Astrocyte of the cerebellum (primary cell): ENCODE data around the gene NDUFA5.

Source experiments
- DNase-seq: peaks from one replicate; pipeline ENCODE4 v3.0.0-alpha.2; 2011; ENCODE audit warnings: low read depth
- H3K4me3 ChIP-seq: 2 replicates; pipeline ENCODE4 v1.5.1; 2011; ENCODE audit warnings: mild to moderate bottlenecking, low read depth, low read length, moderate library complexity
- CTCF ChIP-seq: IDR thresholded peaks from 2 replicates; pipeline ENCODE4 v1.5.1; 2012; ENCODE audit warnings: low read length, low read depth, moderate library complexity, mild to moderate bottlenecking; ENCODE audit errors: missing control alignments
- in situ Hi-C: cut with HindIII; loops from 2 replicates; pipeline ENCODE4 v1.10.0; 2017; ENCODE audit warnings: low sequenced_read_pairs

NDUFA5 gene

DNA sequence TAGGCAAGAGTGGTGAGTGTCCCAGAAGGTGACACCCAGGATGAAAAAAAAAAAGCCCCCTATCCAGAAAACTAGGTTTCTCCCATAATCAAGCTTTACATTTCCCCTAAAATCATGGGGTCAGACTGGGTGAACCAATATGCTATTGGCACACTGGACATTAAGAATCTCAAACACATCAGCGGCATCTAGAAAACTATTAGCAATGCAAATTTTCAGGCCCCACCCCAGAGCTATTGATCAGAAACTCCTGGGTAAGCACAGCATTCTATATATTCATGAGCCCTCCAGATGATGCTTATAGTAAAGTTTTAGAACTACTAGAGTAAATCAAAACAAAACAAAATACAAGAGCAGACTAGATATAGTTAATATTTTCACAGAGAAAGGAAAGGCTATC lies 59.6 kb downstream of the NDUFA5 start:
- no peak for DNase-seq
- no peak for TF ChIP-seq CTCF
- H3K4me3 ChIP-seq = no peak overlapping the region
- in situ Hi-C loops = no loop called here

DNA sequence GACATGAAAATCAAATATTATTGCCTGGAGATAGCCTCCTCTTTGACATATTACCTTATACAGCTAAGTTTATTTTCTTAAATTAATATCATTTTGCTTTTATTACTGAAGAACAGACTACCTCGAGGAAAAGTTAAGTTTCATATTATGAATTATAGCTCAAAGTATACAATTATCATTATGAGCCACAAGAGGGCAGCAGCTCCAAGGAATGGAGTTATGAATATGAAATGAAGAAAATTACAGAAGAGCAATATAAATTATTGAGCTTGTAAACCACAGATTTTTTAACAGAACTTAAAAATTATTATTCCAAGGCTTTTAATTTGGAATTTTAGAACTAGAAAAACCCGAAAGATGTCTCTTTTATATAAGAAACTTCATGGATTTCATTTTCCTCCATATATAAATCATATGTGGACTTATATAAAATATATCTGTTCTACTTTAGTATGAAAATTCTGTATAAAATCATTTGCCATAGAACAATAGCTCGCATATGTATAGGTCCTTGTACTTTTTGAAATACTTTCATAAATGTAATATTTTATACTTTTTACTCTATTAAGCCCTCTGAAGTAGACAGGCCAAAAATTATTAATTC lies 63.3 kb downstream of the NDUFA5 start:
- peak; percentile 57 for TF ChIP-seq CTCF
- no peak overlapping the region for H3K4me3 ChIP-seq
- DNase-seq = peak; percentile 16
- in situ Hi-C loops = no loop called here

- H3K4me3 ChIP-seq = no peak overlapping the region
- TF ChIP-seq CTCF = peak; percentile 19
- in situ Hi-C loops = no loop called here
- no peak for DNase-seq
These were observed 65.1 kb downstream of the NDUFA5 start for GRCh38 chr7:123492485-123492884.
